Panc1 (cell line): ENCODE results near the gene KRI1.

Experiments used
- CTCF ChIP-seq: fragments of 450-650 bp; IDR thresholded peaks from 2 replicates; pipeline ENCODE4 v1.5.1; 2017; ENCODE audit warnings: mild to moderate bottlenecking
- POLR2AphosphoS5 ChIP-seq: IDR thresholded peaks from 2 replicates; pipeline ENCODE4 v1.6.1; 2012; ENCODE audit warnings: mild to moderate bottlenecking, low read depth, low read length, moderate library complexity
- REST ChIP-seq, 2 experiments: IDR thresholded peaks; 2 replicates each; pipeline ENCODE4 v1.6.1; 2011 to 2012; ENCODE audit warnings: low read depth in 2 of 2, control low read depth in 1 of 2, low read length in 1 of 2, mild to moderate bottlenecking in 1 of 2, moderate library complexity in 1 of 2; ENCODE audit not compliant: insufficient read depth in 1 of 2
- SIN3A ChIP-seq: IDR thresholded peaks from 2 replicates; pipeline ENCODE4 v1.6.1; 2012; ENCODE audit warnings: low read depth, mild to moderate bottlenecking, low read length, moderate library complexity, borderline replicate concordance; ENCODE audit not compliant: insufficient read depth
- TCF7L2 ChIP-seq: IDR thresholded peaks from 2 replicates; pipeline ENCODE4 v1.6.1; 2011; ENCODE audit warnings: mild to moderate bottlenecking, low read depth, low read length, inconsistent platforms

GRCh38 chr19:10520652-10521318, 45.0 kb downstream of the KRI1 start:
- TF ChIP-seq SIN3A (no peak), CTCF (no peak), POLR2AphosphoS5 (no peak), REST (IDR thresholded peaks at IDR 0.05; ENCODE audit: insufficient read depth in 1 of 2, low read depth in 2 of 2, low read length in 1 of 2) (no peak), TCF7L2 (no peak)
